Myocyte (in vitro differentiated cells): ENCODE measurements around the gene CLSTN2. TPM values are rescaled to one million over a fixed set of nuclear protein-coding genes. Genes with fewer than 3 reads are reported as not detected.

Experiments used
- DNase-seq: peaks from one replicate; pipeline ENCODE4 v3.0.0-alpha.2; 2012; ENCODE audit warnings: low read depth
- total RNA-seq: library from RNA; depleted of rRNA; stranded (reverse); fragments of >200 nt; gene quantifications from 2 replicates; pipeline ENCODE4 v1.2.3, GENCODE V29; 2014

Gene CLSTN2
- total RNA-seq, 1 donor from 2014 or later = 25.4 TPM

DNA sequence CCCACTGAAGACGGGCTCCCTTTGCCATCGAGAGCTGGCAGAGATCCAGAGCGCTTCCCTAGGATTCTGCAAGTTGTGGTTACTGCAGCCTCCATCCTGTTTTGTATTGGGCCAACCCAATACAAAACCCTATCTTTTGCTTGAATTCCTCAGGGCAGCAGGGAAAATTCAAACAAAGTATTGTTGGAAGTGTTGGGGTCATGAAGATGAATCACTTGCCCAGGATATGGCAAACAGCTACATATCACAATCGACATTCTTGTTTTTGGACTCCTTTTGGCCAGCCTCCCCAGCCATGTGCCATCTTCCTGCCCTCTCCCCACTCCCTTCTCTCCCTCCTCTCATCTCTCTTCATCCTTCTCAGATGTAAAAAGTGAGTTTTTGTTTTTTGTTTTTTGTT, 642.9 kb downstream of the CLSTN2 start:
- DNase-seq = no peak

DNA sequence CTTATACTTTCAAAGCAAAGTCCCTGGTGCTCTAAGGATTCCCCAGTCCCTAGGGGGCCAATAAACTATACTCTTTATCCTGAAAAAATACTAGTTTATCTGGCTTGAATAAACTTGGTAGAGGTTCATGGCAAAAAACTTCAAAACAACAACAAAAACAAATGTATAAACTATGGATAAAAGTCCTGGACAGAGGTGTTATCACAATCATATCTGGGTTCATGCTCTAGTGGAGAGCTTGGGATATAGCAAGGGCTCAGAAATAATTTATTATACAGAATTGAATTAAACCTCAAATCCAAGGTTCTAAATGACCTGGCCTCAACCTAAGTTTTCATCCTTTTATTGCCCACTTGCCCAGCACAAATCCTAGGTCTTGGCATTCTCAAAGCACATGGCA, 644.3 kb downstream of the CLSTN2 start:
- DNase-seq = no peak

DNA sequence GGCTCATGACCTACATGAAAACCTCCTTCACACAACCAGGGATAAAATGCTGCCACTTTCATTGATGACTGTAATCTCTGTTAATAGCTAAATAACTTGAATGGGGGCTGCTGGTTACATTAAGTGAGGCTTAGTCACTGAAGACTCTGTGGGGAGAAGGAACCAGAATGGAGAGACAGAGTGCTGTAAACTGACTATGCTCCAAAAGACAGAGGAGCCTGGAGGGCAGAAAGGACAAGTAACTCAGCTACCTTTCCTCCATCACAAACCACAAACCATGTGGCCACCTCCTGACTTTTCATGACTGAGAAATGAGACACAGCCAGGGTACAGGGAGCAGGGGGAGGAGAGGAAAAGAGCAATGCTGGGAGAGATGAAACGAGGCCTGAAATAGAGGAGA, 645.8 kb downstream of the CLSTN2 start:
- DNase-seq = peak; percentile 46

DNA sequence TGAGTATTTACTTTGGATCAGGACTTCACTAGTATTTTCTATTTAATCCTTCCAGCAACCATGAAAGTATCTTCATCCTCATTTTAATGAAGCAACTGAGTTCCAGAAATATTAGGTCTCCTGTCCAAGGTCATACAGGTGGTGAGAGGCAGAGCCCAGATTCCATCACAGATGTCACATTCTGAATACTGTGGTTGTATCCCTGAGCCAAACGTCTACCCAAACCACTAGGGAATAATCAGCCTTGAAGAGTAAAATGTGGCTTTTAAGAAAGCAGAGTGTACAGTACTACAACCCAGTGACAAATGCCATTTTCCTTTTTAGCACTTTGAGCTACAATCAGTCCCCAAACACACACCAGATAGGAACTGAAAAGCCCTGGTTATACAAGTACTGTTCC, 649.6 kb downstream of the CLSTN2 start:
- peak; percentile 40 for DNase-seq

DNA sequence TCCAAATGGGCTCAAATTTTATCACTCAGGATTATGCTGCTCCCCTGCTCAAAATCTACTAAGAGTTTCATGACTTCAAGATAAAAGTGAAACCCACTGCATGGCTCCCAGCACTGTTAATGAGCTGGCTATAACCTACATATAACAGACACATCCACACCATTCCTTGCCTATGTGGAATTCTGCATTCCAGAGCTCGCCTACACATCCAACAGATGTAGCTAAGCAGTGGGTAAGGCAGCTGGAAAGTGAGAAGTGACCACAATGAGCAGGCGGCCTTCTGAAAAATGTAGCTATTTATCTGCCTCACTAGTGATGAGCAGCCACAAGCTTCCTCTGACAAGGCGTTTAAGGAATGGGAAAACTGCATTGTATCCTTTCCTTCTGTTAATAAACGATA, 650.8 kb downstream of the CLSTN2 start:
- peak; percentile 77 for DNase-seq

DNA sequence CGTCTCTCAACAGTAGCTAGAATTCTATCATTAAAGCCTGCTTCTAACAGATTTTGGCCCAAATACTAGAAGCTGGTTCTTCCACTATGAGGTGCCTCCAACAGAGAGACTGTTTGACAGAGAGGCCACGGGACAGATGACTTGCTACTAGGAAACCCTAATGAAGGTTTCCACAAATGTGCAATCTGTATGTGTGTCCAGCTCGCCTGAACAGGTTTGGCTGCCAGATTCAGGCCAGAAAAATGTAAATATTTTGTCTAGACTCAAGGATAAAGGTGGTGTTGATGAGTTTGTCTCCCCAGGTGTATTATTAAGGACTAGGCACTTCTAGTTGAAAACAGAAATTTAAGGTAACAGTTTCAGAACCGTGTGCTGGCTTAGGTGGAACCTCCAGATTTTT, 651.3 kb downstream of the CLSTN2 start:
- no peak for DNase-seq

DNA sequence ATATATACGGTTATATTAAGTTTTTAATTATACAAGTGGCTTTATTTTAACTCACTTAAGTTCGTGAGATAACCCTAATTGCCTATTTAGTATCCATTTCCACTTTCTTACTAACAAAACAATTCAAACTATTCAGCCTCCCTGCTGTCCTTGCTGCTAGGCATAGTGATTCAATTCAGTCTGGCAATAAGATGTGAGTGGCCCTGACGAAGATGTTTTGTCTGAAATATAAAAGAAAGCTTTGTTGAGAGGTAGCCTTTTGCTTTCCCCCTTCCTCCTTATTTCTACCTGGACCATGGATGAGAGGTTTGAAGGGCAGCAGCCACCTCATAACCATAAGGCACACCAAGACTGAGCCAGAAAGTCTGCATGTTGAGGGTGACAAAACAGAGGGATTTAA, 653.6 kb downstream of the CLSTN2 start:
- no peak for DNase-seq

DNA sequence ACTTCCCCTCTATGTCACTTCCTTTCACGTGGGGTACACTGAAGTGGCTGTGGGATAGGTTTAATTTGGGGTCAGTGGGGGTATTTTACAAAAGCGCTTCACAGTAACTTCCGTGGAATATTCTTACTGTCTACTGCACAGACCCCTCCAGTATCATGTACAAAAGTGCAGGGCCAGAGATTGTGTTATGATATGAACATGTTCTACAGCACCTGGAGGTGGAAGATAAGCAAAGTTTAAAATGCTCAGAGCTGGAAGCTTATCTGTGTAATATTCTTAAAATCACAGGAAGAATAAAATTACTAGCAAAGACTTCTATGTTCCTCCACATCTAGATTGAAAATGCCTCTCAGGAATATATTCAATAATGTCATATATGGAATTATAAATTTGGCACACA, 658.8 kb downstream of the CLSTN2 start:
- no peak for DNase-seq

DNA sequence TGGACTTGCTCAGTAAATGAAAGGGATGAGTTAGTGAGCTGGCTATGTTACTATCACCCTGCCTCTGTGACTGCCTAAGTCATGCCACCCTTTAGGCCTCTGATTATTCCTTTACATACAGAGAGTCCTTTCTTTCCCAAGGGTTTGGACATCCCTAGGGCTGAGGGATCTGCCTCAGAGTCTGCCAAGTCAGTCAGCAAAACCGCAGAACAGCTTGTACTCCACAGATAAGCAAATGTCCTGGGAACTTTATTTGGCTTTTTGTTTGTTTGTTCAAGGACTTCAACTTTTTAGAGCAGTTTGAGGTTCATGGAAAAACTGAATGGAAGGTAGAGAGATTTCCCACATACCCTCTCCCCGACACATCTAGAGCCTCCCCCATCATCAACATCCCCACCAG, 660.3 kb downstream of the CLSTN2 start:
- no peak for DNase-seq

DNA sequence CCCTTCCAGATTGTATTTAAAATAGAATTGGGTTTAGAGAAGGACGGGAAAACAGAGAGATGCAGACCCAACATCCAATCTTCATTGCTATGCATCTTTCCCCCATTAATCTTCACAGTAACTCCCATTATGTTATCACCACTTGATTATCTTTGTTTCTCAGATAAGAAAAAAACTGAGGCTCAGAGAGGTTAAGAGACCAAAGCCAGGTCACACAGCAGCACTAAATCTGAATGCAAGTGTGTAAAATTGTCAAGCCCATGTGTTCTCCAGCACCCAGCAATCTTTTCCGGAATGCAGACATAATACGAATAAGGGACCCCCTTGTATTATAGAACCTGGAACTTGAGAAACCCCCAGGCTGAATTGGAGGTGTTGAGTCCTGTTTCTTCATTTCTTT, 662.4 kb downstream of the CLSTN2 start:
- DNase-seq = no peak

DNA sequence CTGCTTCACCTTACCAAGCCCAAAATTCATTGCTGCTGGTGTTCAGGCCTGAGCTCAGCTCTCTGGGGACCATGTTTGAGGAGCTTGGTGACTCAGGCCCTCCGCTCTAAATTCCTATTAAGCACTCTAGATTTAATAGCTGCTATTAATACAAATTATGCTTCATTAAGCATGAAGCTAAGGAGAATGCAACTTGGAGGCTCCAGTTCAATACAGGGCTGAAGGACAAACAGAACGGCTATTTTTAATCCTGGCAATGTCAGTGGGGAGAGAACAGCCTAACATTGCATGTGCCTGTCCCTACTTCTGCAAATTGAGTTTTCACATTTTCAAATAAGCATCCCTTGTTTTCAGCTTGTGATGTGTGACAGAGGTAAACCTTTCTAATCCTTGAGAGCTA, 662.8 kb downstream of the CLSTN2 start:
- DNase-seq = no peak

DNA sequence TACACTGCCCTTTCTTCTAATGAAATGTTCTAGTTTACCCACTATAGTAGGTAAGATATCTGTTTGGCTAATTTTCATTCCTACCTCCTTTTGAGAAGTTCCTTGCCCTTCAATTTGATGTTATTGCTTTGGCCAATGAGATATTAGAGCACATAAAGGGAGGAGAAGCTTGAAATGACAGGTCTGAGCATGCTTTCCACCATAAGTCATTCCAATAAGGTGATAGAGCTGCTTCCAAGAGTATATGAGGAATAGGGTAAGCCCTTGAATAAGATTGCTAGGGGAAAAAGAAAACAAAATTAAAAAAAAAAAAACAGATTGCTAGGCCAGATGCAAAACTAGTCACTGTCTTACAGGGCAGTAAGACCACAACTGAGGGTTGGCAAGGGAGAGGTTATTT, 664.0 kb downstream of the CLSTN2 start:
- no peak for DNase-seq

DNA sequence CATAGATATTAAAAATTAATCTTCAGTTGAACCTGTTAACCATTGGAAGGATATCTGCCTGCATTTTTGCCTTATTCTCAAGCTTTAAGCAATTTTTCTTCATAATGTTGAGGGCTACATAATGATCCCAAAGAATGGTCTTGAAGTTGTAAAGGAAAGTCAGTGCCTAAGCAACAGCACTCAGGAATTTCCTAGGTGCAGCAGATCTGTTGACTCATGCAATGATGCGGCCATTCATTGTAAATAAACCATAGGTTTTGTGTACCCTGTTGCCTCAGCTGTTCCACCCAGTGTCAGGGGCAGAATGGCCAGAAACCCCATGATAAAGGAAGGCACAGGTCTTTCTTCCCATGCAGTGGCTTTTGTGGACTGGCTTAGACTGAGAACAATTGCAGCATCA, 664.5 kb downstream of the CLSTN2 start:
- no peak for DNase-seq

DNA sequence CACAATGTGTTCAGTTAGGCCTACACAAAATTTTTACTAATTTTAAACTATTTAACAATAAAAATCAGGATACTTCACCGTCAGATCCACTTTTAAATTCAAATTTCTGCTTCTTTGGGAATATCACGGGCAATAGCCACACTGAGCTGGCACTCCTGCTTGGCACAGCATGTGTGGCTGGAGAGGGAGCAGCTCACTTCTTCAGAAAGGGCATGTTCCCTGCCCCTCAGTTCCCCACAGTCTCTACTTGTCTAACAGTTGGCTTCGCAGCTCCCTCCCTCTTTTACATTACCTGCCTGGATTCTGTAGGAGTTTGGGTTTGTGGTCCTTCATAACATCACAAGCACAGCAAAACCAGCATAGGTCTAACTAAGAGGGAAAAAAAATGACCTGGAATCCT, 666.9 kb downstream of the CLSTN2 start:
- DNase-seq = no peak

DNA sequence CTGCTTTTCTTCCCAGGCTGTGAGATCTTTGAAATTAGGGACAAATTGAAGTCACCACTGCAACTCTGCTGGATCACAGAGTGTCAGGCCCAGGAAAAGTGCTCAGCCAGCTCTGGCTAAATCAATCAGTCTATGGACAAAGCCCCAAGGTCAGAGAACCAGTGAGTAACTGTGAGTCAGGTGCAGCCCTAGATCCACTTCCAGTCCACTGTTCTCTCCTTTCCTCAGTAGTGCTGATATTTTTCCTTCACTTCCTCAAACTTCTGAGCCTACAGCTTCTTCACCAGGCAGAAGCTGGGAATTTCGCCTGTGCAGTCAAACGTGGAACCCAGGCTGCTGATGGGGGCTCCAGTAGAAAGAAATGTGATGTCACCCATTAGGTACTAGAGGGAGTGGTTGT, 667.8 kb downstream of the CLSTN2 start:
- DNase-seq = no peak

DNA sequence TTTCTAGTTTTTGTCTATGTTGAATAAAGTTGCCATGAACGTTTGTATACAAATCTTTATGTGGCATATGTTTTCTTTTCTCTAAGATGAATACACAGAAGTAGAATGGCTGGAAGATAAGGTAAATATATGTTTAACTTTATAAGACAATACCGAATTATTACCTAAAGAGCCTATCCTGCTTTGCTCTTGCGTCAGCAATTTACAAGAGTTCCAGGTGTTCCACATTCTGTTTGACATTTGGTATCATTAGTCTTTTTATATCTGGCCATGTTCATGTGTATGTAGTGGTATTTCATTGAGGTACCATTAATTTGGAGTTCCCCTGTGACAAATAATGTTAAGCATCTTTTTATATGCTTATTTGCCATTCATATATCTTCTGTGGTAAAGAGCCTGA, 668.8 kb downstream of the CLSTN2 start:
- DNase-seq = no peak

DNA sequence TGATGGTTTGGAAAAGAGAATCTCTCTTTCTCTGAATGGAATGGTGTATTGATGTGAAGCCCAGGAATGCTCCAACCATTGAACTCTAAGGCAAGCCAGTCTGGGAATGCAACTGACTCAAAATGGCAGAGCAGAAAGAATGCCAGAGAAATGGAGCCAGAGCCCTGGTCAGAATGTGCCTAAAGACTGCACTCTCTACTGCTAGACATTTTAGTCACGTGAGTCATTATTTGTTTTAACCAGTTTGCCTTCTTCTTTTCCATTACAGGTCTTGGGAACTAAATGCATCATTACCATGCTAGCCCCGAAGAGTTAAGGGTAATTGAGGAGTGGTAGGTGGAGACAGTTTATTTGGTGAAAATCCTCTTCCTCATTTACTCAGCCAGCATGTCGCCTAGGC, 675.6 kb downstream of the CLSTN2 start:
- no peak for DNase-seq

DNA sequence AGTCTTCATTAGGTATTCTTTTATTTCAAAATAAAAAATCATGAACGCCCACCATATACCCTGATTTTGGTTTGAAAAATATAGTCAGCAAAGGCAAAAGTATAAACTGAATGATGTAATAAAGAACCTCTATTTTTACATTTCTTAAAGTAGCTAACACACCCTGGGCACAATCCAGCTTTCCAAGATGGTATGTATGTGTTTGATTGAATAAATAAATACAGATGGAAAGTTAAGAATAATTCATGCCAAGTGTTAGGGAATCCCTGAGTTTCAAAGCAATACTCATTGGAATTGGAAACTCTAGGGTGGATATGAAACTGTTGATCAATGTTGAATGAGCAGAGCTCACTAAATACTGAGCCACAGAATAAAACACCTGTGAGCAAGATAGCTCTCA, 679.0 kb downstream of the CLSTN2 start:
- DNase-seq = no peak

DNA sequence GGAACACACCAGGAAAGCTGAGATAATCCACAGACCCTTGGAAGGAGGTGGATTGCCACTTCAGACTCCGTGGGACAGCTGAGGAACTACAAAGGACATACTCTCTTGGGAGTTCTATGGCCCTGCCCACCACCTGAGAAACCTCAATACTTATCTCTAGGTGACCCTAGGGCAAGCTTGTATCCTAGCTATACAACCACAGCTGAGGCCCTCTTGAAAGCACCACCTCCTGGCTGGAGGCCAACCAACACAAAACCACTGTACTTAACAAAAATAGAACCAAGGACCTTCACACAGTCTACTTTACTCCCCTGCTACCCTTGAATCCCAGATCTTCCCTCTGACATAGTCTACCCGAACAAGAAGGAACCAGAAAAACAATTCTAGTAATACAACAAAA, 682.1 kb downstream of the CLSTN2 start:
- no peak for DNase-seq

DNA sequence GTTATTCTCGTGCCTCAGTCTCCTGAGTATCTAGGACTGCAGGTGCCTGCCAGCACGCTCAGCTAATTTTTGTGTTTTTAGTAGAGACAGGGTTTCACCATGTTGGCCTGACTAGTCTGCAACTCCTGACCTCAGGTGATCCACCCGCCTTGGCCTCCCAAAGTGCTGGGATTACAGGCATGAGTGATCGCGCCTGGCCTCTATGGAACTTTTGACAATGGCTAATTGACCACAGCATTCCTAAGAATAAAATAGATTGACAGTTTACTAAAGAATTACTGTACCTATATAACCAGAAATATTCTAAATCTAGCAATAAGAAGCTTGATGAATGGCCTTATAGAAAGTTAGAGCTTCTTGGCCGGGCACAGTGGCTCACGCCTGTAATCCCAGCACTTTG, 691.9 kb downstream of the CLSTN2 start:
- no peak for DNase-seq
